Activated T-cell treated with anti-CD3 and anti-CD28 coated beads, Interleukin-2, amount 50 U/mL, for 72 hours (primary cell): ENCODE data around the gene ATPAF1. TPM values are rescaled to one million over a fixed set of nuclear protein-coding genes. Genes with fewer than 3 reads are reported as not detected.

Experiments
- total RNA-seq, 2 donors: library from RNA; stranded (reverse); gene quantifications; one replicate each; pipeline ENCODE4 v1.2.3, GENCODE V29; 2022

The ATPAF1 gene
- total RNA-seq, 2 donors from 2014 or later: 45.7 to 47.5 TPM

Other genes starting within 250 kb of the ATPAF1 start
- under 1 TPM in 1 of 2 donors, not detected in 1; 0.37 TPM for gene DMBX1, start 178.5 kb downstream of the ATPAF1 start, total RNA-seq
- not detected for gene KNCN, start 116.7 kb downstream of the ATPAF1 start, total RNA-seq
- gene MKNK1, start 64.1 kb downstream of the ATPAF1 start, total RNA-seq: 10 to 100 TPM; 35.5 to 37.5 TPM
- 10 to 100 TPM; 13.3 to 13.7 TPM for gene MOB3C, start 51.6 kb downstream of the ATPAF1 start, total RNA-seq
- gene TEX38, start 3.5 kb upstream of the ATPAF1 start, total RNA-seq: under 1 TPM in 1 of 2 donors, not detected in 1; 0.65 TPM
- 10 to 100 TPM; 48.6 to 50.3 TPM for gene EFCAB14, start 50.8 kb upstream of the ATPAF1 start, total RNA-seq
- gene CYP4B1, start 130.7 kb upstream of the ATPAF1 start, total RNA-seq: not detected